ENCODE measurements around the gene GTF3C5.
A peak's percentile ranks its signal among the peaks of the same experiment; 100 is the strongest.
"Not testable (repeated sequence)": the region's sequence is repeated elsewhere in the genome, so short reads cannot be mapped to it uniquely, and the experiment has no call there.

GTF3C5 gene

GRCh38 chr9:132996526-132996925, 34.3 kb upstream of the GTF3C5 start:
- DNase-seq: no peak

DNA sequence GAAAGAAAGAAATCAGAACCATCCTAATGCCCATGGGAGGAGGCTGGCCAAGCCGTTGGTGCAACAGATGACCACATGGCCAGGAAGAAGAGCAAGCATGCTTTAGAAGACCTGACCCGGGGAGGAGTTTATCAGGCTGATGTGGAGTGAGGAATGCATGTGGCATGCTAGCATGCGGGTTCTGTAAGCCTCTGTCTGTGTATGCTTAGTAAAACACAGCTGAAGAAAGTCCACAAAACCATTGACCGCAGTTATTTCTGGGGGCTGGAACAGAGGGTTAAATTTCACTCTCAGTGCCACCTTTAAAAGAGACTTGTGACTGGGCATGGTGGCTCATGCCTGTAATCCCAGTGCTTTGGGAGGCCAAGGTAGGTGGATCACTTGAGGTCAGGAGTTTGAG, 33.2 kb upstream of the GTF3C5 start:
- no peak for DNase-seq

DNA sequence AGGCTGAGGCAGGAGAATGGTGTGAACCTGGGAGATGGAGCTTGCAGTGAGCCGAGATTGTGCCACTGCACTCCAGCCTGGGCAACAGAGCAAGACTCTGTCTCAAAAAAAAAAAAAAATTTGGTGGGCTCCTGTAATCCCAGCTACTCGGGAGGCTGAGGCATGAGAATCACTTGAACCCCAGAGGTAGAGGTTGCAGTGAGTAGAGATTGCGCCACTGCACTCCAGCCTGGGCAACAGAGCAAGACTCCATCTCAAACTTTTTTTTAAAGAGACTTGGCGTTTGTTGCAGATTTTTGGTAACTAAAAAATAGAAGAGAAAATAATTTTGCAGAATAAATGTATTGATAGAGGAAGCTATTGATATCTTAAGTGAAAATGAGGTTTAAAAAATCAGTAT, 32.6 kb upstream of the GTF3C5 start:
- DNase-seq: not testable (repeated sequence)

DNA sequence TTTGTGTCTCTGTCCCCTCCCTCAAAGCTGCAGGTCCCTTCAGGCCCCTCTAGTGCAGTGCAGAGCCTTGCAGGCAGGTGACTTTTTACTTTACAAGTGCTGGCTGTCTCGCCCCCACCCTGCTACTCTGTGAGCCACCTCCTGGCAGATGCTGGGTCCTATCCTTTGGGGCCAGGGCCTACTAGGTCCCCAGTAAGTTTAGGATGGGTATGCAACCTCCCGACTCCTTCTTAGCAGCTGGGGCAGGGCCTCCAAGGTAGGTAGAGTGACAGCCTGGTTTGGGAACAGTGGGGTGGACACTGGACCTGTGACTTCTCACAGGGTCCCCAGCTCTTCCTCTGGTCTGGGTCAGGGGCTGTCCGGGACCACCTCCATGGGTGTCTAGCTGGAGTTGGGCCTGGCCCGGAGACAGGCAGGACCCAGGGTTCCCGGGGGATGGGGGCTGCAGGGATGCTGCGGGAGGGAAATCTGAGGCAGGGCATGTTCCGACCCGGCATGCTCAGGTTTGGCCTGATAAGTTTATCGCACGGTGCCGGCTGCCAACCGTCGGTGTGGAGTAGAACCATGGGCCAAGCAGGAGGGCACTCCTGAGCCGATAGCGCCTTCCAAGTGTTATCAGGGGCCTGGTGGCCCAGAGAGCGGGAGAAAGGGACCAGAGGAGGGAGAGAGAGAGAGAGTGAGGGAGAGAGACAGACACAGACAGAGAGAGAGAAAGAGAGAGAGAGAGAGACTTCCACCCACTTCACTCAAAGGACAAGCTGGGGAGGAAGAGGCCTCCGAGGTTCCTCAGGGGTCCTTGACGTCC, 31.8 kb upstream of the GTF3C5 start:
- DNase-seq: no peak

DNA sequence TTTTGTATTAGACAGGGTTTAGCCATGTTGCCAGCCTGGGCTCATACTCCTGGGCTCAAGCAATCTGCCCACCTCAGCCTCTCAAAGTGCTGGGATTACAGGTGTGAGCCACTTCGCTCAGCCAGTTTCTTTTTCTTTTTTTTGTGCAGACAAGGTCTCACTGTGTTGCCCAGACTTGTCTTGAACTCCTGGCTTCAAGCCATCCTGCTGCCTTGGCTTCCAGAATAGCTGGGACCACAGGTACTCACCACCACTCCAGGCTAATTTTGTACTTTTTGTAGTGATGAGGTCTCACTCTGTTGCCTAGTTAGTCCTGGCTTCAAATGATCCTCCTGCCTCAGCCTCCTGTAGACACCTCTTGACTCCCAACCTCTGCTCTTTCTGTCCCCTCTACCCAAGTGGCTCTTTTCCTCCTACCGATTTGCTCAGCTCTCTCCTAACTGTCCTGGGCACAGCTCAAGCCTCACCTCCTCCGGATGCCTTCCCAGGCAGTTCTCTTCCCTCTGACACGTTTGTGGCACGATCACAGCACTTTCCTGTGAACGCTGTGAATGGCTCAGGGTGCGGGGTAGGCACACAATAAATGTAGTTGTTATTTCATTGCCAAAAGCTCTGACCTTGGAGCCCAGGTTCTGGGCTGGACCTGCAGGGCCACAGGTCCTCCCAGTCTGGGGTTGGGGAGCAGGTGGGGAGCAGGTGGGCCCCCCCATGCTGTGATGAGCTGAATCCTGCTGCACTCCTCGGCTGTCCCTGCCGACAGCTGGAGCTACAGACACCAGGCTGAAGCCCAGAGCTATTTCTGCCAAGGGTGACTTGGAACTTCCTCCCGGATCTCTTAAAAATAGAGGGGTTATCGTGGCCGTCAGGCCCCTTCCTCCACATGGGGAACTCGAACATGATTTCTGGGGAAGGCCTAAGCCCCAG, 28.4 kb upstream of the GTF3C5 start:
- no peak for DNase-seq

GRCh38 chr9:133003071-133003461, 27.7 kb upstream of the GTF3C5 start:
- no peak for DNase-seq

- no peak for DNase-seq
Measured at GRCh38 chr9:133003671-133004090, 27.1 kb upstream of the GTF3C5 start.

DNA sequence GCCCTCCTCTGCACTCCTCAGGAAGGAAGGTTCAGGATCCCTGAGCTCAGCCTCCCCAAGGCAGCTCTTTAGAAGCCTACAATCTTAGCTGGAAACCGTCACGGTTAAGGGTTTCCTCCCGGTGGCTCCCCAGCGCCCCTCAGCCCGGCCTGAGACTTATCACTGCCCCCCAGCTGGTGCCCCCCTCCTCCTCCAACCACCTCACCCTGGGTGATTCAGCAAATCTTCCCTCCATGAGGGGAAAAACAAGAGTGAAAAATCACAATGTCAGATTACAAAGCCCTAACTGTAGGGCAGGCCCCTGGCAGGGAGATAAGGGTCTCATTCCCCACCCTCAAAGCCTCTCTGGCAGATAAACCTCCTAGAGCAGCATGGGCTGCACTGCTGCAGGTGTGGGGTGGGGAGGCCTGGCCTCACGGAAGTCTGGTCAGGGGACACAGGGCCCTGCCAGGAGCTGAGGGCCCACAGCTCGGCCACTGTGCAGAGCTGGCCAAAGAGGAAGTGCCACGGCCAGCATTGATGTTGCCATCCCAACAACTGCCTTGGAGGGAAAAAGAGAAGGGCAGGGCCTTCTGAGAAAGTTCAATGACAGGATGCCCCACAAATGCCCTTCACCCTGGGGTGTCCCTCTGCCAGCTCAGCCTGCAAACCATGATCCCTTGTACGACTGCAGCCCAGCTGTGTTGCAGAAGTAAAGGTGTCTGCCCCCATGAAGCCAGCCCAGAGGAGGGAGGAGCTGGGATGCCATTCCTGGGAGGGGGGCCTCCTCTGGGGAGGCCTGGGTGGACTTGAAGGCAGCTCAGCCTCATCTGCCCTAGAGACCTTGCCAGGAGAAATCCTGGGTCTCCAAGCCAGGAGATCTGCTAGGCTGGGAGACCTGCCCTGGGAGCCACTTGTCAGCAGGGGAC, 26.5 kb upstream of the GTF3C5 start:
- no peak for DNase-seq

DNA sequence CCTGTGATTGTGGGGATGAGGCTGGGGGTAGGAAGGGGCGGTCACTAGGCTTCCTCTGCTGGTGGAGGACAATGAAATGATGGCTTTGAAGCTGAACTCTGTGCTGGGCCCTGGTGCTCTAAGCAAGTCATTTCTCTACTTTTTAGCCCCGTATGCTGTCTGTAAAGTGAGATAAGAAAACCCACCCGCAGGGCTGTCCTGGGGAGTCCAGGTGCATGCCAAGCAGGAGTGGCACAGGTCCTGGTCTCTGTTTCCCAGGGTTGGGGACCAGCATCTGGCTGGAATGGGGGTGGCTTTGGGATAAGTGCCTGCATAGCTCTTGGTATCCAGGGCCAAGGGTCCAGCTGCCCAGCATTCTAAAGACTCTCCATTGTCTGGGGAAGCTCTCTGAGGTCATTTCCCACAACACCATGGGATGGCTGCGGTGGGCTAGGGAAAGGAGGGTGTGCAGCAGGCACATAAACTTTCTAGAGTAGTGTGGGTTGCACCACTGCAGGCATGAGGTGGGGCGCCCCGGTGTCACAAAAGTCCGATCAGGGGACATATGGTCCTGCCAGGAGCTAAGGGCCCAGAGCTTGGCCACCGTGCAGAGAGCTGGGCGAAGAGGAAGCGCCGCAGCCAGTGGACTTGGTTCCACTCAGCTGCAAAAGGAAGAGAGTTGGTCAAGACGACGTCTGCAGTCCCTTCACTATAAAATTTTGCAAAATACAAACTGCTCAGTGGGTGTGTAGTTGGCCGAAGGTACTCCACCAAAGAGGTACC, 25.6 kb upstream of the GTF3C5 start:
- DNase-seq: no peak

DNA sequence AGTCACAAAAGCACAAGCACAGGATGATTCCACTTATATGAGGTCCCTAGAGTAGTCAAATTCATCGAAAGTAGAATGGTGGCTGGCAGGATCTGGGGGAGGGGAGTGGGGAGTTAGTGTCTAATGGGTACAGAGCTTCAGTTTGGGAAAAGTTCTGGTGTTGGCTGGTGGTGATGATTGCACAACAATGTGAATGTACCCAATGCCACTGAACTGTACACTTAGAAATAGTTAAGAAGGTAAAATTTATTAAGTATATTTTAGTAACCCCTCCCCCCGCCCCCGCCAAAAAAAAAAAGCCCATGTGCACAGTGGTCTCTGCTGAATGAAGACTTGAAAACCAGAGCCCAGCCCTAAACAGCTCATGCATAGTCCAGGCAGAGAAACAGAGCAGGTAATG, 24.8 kb upstream of the GTF3C5 start:
- DNase-seq: no peak

DNA sequence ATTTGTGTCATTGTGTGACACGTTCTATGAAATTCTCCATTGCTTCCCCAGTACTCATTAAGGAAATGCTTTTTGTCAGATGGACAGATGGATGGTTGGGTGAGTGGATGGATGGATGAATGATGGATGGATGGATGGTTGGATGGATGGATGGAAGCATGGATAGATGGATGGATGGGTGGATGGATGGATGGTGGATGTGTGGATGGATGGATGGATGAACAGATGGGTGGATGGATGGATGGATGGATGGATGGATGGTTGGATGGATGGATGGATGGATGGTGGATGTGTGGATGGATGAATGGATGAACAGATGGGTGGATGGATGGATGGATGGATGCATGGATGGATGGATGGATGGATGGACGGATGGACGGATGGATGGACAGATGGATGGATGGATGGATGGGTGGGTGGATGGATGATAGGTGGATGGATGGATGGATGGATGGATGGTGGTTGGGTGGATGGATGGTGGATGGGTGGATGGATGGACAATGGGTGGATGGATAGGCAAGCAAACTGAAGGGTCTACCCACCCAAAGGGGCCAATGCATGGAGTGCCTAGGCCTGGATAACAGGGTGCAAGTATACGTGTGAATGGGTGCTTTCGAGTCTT, 24.0 kb upstream of the GTF3C5 start:
- no peak for DNase-seq

DNA sequence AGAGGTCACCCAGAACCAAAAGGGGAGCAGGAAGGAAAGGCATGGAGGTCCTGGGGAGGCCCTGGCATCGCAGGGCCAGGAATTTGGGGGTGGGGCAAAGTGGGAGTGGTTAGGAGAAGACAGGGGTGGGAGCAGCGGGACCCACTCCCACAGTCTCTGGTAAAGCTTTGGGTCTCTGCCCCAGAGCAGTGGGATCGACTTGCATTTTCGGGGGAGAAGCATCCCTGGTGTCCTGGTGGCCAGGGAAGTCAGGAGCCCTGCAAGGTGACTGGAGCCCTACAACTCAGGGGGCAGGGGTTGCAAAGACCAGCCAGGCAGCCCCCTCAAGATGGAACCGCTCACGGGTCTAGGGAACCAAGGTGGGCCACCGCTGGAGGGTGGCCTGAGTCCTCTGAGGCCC, 22.4 kb upstream of the GTF3C5 start:
- DNase-seq: no peak

DNA sequence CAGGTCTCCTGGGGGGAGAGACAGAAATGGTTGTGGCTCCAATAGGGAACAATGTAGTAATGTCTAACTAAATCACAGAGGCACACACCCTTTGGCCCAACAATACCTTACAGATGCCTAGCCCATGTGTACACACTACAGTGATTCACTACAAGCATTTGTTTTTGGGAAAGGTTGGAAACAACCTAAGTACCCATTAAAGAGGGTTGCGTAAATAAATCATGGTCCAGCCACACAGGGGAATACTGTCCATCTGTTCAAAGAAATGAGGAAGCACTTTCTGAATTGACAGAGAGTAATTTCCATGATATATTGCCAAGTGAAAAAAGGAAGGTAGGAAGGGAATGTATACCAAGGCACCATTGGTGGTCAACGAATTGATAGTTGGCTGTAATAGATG, 22.0 kb upstream of the GTF3C5 start:
- DNase-seq: no peak

DNA sequence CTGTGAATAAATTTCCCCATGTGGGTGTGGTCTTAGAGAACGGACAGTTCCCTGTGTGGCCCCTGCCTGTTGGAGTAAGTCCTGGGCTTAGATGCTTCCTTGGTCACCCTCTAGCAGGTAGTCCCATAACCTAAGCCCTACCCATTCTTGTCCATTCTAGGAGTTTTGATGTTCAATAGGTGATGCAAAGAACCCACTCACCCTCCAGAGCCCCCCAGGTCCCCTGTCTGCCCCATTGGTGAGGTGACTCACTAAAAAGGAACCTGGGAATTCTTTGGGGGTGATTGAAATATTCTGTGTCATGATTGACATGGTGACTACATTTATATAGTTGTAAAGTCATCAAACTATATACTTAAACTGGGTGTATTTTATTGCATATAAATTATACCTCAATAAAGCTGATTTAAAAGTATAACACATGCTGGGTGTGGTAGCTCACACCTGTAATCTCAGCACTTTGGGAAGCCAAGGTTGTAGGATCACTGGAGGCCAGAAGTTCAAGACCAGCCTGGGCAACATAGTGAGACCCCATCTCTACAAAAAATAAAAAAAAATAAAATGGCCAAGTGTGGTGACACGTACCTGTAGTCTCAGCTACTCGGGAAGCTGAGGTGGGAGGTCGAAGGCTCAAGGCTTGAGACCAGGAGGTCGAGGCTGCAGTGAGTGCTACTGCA, 20.8 kb upstream of the GTF3C5 start:
- no peak for DNase-seq

- DNase-seq: no peak
Measured at GRCh38 chr9:133014696-133015095, 16.1 kb upstream of the GTF3C5 start.

- DNase-seq: peak; percentile 28 to 66
Measured at GRCh38 chr9:133023117-133023890, 7.5 kb upstream of the GTF3C5 start.

- DNase-seq: no peak
Measured at GRCh38 chr9:133026426-133026825, 4.4 kb upstream of the GTF3C5 start.

GRCh38 chr9:133027134-133027533, 3.7 kb upstream of the GTF3C5 start:
- DNase-seq: no peak

DNA sequence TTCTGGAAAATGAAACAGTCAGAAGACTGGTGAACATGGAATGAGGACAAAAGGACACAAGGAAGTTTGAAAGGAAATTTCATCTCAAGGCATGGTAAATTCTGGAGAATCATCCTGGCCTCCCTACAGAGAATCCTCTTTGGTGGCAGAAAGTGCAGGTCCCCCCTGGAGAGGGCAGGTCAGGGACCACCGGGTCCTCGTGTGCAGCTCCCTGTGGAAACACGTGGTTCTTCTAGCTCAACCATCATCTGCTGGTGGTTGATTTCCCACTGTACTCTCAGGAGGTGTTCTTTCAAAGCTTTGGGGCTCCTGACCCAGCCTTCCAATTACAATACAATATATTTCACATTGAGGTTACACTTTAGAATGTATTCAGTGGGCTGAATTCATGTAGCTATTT, 2.6 kb upstream of the GTF3C5 start:
- DNase-seq: no peak

DNA sequence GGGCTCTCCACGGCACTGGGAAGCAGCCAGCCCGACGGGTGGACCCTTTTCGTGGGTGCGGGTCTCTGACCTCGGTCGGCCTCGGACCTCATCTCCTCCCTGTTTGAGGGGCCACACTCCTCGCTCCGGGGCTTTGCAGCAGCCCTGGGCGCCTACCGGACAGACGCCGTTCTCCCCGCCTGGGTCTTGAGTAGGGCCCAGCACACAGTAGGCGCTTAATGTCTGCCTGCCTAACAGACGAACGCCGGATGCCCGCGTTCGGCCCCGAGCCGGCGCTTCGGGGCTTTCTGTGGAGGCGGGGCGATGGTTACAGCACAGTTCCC, 842 bp upstream of the GTF3C5 start:
- no peak for DNase-seq

DNA sequence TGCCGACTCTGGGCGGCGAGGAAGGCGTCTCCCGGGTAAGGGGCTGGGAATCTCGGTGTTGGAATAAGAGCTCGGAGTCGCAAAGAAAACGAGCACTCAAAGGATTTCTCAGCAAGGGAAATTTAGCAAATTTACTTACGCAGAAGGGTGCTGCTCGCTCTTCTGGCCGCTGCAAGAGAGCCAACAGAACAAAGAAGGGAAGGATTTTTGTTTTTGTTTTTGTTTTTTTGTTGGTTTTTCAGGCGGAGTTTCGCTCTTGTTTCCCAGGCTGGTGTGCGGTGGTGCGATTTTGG, 279 bp downstream of the GTF3C5 start:
- no peak for DNase-seq
